HG03039 (cell line): ENCODE data around the gene PIGT.

Source experiments
- ATAC-seq: cut with Tn5 transposase; IDR thresholded peaks from one replicate; pipeline ENCODE4 v1.9.1; 2021; ENCODE audit warnings: mild to moderate bottlenecking, moderate library complexity; ENCODE audit not compliant: unreplicated experiment

Gene PIGT

GRCh38 chr20:45415822-45416637, at the start of gene PIGT:
TSS of gene PIGT (plus strand) at chr20:45416141. CDS start at chr20:45416157, 16 bp downstream.
- peak; percentile 70 for ATAC-seq

DNA sequence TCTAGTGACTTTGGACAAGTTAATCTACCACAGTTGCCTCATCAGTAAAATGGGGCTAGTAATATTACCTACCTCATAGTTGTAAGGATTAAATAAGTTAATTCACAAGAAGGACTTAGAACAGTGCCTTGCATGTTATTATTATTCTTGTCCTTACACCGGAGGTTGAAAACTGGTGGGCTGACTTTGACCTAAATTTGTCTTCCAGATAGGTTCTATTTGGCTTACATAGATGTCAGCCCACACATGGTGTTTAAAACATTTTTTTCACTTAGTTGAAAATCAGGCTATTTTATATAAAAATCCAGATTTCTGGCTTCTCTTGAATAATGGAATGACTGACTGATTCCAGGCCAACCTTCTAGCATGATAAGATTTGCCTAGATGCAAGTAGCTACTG, 49.7 kb upstream of the PIGT start:
- ATAC-seq: no peak

DNA sequence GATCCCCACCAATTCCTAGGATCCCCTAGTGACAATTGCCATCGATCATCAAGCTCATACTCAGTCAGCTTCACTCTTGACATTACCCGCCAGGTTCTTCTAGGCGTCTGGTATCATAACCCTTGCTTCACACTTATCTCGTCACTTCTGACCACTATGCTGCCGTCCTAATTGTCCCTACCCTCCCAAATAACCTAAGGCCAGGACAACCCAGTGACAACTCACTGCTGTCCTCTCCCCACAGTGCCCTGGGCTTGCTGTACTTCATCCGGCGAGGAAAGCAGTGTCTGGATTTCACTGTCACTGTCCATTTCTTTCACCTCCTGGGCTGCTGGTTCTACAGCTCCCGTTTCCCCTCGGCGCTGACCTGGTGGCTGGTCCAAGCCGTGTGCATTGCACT, 49.3 kb upstream of the PIGT start:
- ATAC-seq: no peak

DNA sequence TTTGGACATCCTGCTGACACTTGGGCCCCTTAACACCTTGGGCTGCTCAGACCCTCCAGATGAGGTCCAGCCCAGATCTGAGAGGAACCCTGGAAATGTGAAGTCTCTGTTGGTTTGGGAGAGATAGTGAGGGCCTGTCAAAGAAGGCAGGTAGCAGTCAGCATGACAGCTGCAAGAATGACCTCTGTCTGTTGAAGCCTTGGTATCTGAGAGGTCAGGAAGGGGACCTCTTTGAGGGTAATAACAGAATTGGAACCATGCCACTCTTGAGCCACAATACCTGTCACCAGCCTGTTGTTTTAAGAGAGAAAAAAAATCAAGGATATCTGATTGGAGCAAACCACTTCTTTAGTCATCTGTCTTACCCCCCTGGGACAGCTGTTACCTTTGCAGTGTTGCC, 48.8 kb upstream of the PIGT start:
- no peak for ATAC-seq

DNA sequence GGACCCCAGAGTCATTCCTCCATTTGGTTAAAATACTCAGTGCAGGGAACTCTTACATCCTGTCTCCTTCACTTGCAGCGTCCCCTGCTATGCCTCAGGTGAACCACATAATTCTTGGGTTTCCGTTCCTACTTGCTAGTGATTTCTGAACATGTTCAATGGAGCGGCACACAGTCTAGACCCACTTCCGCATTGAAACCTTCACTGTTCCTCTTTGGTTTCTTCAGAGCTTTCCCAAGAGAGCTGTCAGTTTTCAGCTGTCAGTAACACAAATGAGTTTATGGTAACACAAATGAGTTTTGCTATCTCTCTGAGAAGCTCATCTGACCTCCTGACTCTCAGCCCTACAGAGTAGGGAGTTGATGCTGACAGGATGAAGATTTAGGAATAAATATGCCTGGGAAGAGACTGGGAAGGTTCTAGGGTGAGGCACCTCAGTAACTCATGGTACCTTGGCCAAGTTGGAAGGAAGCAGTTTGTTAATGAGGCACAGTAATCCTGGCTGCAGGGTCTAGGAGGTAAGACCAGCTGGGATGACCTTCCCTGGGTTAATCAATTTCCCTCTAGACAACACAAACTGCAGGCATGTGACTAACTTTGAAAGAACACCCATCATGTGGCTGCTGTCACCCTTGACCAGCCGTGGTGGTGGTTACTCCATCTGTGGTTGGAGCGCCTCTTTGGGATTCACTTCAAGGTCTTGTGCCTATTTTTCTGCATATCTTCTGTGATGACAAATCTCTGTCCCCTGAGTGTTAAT, 47.5 kb upstream of the PIGT start:
- peak; percentile 77 for ATAC-seq

- ATAC-seq: no peak
These were observed 45.3 kb upstream of the PIGT start for GRCh38 chr20:45370571-45371160.

DNA sequence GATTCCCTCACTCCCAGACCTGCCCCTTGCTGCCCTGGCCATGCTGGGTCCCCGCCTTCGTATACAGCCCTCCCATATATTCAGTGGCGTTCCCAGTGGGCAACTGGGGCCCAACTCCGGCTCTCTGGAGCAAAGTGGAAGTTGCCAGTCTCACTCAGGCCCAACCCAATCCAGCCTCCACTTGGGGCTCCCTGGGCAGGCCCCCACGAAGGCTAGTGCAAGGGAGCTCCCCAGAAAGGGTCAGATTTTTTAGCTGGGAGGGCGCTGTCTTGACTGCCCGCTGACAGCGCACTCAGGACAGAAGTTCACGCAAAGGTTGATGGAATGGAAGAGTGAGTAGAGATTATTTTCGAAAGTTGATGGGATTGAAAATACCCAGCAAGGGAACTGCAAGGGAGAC, 43.7 kb upstream of the PIGT start:
- ATAC-seq: no peak

GRCh38 chr20:45372646-45373352, 43.1 kb upstream of the PIGT start:
- ATAC-seq: no peak

DNA sequence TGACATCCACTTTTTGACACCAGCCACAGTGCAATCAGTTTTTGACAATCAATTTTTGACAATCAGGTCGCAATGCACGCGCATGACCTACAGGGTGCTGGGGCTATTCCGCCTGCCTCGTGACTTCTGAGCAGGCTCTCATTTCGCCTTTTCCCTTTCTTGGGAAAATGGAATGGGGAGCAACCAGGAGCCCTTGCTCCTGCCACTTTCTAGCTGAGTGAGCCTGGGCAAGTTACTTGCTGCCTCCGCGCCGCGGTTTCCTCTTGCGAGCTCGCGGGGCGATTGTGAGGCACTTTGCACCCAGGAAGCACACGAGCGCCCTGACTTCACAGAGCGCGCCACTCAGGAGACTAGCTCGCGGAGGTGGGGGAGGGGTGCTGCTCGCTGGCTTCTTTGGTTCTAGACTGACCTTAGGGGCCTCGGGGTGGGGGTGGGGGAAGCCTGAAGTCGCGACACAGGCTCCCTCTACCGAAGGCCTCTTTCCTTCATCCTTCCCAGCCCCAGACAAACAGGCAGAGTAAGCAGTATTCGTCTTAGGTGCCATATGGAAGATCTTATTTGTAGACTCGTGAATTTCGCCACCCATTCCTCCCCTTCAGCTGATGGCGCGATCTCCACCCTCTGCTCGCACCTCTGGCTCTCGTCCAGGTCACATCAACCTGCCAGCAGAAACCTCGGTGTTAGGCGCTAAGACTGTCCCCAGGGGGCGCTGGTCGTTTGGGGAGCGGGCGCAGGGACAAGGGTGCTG, 42.4 kb upstream of the PIGT start:
- ATAC-seq: peak; percentile 61

DNA sequence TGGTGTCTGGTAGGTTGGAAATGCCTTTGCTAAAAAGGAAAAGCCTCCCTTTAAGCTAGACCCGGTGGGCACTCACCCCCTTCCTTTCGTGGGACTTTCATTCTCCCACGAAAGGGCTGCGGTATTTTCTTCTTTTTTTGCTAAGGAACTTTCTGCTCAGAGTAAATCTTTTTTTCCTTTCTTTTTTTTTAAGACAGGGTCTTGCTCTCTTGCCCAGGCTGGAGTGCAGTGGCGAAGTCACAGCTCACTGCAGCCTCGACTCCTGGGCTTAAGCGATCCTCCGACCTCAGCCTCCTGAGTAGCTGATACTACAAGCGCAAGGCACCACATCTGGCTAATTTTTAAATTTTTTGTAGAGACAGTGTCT, 41.9 kb upstream of the PIGT start:
- ATAC-seq: no peak

DNA sequence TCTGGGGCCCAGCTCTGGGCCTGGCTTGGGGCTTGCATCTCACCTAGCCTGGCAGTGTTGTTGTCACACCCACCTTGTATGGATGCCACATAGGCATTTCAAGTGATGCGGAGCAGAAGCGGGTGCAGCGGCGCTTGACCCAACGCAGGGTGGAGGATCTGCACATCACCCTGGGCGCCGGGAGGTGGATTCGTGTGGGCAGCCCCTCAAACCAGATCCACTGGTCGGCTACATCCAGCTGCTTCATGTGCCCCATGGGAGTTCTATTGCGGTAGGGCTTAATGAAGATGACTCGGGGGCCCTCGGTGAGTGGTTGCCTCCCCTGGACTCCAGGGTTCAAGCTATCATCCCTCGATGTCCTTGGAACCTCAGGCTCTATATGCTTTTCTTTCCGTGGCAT, 41.0 kb upstream of the PIGT start:
- no peak for ATAC-seq

DNA sequence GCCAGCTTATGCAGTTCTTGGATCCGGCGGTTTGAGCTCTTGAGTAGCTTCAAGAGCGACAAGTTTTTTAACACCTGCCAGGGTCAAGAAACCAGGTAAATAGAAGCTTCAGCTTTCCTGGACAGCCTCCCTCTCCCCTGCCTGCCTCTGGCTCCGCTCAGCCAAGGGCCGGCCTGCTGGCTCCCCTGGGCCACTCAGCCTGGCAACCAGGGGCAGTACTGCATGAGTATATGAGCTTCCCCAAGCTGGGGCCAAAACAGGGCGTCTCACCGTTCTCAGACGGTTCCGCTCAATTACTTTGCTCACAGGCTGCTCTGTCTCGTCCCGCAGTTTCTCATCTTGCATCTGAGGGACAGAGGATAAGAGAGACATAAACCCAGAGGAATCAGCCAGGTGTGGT, 38.7 kb upstream of the PIGT start:
- no peak for ATAC-seq

DNA sequence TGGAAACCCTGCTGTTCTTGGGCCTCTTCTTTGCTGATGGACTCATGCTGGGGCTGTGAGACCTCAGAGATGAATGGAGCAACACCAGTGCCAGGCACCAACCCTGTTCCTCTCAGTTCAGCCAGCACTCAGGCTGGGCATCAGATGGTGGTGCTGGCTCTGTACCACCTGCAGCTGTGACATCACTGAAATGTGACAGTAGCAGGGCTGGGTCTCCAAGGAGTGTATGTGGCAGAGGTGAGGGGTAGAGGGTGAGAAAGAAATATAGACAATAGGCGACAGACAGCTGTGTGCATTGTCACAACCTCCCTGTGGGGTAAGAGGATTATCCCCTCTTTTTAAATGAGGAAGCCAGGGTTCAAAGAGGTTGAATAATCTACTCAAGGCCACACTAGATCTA, 37.8 kb upstream of the PIGT start, which contains the start of gene TP53TG5:
TP53TG5 (minus strand) TSS at position 135 of the 400 bp plus-strand sequence; CDS start at position 46, 89 bp downstream.
- no peak for ATAC-seq

DNA sequence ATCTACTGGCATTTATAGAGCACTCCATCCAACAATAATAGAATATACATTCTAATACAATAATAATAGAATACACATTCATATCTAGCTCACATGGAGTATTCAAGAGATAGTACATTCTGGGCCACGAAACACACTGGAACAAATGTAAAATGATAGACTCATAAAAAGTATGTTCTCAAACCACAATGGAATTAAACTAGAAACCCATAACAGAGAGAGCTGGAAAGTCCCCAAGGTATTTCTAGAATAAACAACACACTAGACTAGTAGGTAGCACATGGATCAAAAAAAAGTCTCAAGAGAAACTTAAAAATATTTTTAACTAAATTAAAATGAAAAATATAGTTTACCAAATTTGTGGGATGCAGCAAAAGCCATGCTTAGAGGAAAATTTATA, 28.7 kb upstream of the PIGT start:
- no peak for ATAC-seq

GRCh38 chr20:45390931-45391330, 25.0 kb upstream of the PIGT start:
- ATAC-seq: no peak

DNA sequence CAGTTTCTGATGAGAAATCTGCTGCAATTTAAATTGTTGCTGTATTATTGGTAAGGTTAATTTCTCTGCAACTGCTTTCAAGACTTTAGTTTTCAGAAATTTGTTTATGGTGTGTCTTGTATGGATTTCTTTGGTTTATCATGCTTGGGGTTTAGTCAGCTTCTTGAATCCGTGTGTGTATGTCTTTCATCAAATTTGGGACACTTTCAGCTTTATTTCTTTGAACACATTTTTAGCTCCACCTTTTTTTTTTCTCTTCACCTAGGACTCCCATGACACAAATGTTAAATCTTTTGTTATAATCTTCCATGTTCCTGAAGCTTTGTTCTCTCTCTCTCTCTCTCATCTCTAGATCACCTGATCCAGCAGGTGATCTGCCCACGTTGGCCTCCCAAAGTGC, 24.4 kb upstream of the PIGT start:
- no peak for ATAC-seq

DNA sequence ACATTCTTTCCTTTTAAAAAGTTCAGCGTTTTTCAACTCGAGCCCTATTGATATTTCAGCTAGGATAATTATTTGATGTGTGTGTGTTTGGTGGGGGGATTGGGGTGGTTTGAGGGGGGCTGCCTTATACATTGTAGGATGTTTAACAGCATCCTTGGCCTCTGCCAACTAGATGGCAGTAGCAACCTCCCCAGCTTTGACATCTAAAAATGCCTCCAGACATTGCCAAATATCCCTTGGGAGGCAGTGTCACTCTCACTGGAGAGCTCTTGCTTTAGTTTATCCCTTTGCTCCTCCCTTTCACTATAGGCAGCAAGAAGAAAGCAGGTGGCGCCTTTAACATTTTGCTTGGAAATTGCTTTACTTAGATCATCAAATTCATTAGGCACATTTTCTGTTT, 23.2 kb upstream of the PIGT start:
- no peak for ATAC-seq

DNA sequence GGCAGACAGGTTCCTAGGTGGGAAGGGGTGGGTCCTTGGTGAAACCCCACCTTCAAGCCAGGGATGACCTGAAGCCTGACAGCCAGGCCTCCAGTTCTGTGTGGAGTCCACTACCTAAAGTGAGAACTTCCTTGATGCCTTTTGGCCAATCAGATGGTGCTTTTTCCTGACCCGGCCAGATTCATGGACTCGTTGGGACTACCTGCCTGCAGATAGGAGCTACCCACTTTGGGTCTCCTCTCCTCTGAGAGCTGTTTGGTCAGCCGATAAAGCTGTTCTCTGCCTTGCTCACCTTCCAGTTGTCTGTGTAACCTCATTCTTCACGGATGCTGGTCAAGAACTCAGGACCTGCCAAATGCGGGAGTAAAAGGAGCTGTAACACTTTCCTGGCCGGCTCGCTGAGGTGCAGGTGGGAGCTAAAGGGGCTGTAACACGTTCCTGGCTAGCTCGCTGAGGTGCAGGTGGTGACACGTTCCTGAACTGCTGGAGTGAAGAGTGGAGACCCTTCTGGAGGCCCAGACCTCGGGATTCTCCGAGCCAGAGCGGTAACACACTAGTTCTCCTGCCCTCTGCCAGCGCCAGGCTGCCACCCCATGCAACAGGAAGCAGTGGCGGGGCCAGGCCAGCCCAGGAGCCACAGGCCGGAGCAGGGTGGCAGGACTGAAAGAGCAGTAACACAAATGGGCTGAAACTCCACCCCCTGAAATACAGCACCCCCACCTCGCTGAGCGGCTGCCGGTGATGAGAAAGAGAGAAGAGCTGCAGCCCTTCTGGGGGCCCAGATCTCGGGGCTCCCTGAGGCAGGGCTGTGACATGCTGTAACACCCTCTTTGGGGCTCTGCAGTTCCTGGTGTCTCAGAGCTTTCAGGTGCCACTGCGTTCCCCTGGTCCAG, 21.5 kb upstream of the PIGT start:
- ATAC-seq: no peak

DNA sequence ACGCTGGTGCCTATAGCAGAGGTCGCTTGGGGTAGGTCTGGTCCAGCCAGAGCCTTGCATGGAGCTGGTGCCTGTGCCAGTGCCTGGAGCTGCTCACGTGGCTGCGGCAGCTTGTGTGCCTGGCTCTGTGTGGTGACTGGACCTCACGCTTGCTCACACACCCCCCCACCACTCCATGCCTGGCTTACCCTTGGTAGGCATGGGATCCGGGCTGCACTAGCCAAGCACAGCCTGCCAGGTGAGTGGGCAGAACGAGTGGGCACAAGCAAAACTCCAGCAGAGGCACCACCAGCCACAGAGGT, 20.9 kb upstream of the PIGT start:
- no peak for ATAC-seq

DNA sequence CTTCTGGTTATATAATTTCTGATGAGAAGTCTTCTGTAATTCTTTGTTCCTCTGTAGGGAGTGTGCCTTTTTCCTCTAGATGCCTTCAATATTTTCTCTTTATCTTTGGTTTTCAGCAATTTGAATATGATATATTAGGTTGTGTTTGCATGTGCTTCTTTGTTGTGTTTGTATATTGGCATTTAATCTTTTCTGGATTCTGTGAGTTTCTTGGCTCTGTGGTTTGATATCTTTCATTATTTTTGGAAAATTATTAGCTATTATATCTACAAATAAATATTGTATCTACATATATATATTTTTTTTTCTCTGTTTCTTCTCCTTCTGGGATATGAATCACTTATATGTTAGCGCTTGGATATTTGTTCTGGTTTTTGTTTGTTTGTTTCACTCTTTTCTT, 16.9 kb upstream of the PIGT start:
- no peak for ATAC-seq
